Neural progenitor cell (in vitro differentiated cells): ENCODE results near the gene LYG1.
"Not testable (repeated sequence)": the region's sequence is repeated elsewhere in the genome, so short reads cannot be mapped to it uniquely, and the experiment has no call there.

ENCODE experiments used
- CTCF ChIP-seq: fragments of 200-600 bp; sonication (generic); IDR thresholded peaks from 2 replicates; pipeline ENCODE4 v1.5.1; 2017; ENCODE audit warnings: antibody characterized with exemption, mild to moderate bottlenecking
- EZH2 ChIP-seq: fragments of 200-600 bp; sonication (generic); IDR thresholded peaks from 2 replicates; pipeline ENCODE4 v1.6.1; 2017; ENCODE audit warnings: antibody characterized with exemption, mild to moderate bottlenecking, moderate library complexity
- EZH2phosphoT487 ChIP-seq: fragments of 200-600 bp; sonication (generic); IDR thresholded peaks from 2 replicates; pipeline ENCODE4 v1.6.1; 2017; ENCODE audit warnings: antibody characterized with exemption

GRCh38 chr2:99345446-99345845 lies 44.4 kb upstream of the LYG1 start:
- TF ChIP-seq CTCF, EZH2phosphoT487, EZH2: not testable (repeated sequence)
